OCI-LY1 (cell line): ENCODE data around the gene SPATA12.

Experiments
- H2AFZ ChIP-seq: fragments of 200-600 bp; sonication (generic), shearing (Covaris generic); 2 replicates; pipeline ENCODE4 v1.6.0; 2014; ENCODE audit warnings: antibody characterized with exemption, mild to moderate bottlenecking, low read length
- H3F3A ChIP-seq: fragments of 200-600 bp; sonication (generic), shearing (Covaris generic); 2 replicates; pipeline ENCODE4 v1.6.0; 2014; ENCODE audit warnings: mild to moderate bottlenecking, antibody characterized with exemption, low read length, moderate library complexity; ENCODE audit not compliant: insufficient read depth
- H3K27ac ChIP-seq: fragments of 200-600 bp; sonication (generic); 2 replicates; pipeline ENCODE4 v1.5.1; 2014; ENCODE audit warnings: low read length, mixed run types, mild to moderate bottlenecking, low read depth; ENCODE audit not compliant: poor library complexity, severe bottlenecking
- H3K27me3 ChIP-seq: fragments of 200-600 bp; sonication (generic); 2 replicates; pipeline ENCODE4 v1.6.0; 2014; ENCODE audit warnings: antibody characterized with exemption, mild to moderate bottlenecking, low read length, moderate library complexity; ENCODE audit not compliant: insufficient read depth
- H3K36me3 ChIP-seq: fragments of 200-600 bp; sonication (generic); 2 replicates; pipeline ENCODE4 v1.6.1; 2014; ENCODE audit warnings: mild to moderate bottlenecking, antibody characterized with exemption, low read length, moderate library complexity, mixed read lengths; ENCODE audit not compliant: insufficient read depth
- H3K4me1 ChIP-seq: fragments of 200-600 bp; sonication (generic); 2 replicates; pipeline ENCODE4 v1.5.1; 2014; ENCODE audit warnings: mild to moderate bottlenecking, low read length, moderate library complexity; ENCODE audit not compliant: insufficient read depth, severe bottlenecking
- H3K4me2 ChIP-seq: fragments of 200-600 bp; sonication (generic), shearing (Covaris generic); 2 replicates; pipeline ENCODE4 v1.6.1; 2014; ENCODE audit warnings: low read length
- H3K4me3 ChIP-seq: fragments of 200-600 bp; sonication (generic); 2 replicates; pipeline ENCODE4 v1.5.1; 2014; ENCODE audit warnings: low read length, low read depth, mild to moderate bottlenecking, mixed read lengths; ENCODE audit not compliant: poor library complexity, severe bottlenecking
- H3K79me2 ChIP-seq: fragments of 200-600 bp; shearing (Covaris generic); 2 replicates; pipeline ENCODE4 v1.6.1; 2016; ENCODE audit warnings: mixed run types, low read length, mixed read lengths; ENCODE audit not compliant: insufficient read depth
- H3K9ac ChIP-seq: fragments of 200-600 bp; sonication (generic), shearing (Covaris generic); 2 replicates; pipeline ENCODE4 v1.6.1; 2014; ENCODE audit warnings: mild to moderate bottlenecking, low read length, mixed read lengths
- H3K9me2 ChIP-seq: fragments of 200-600 bp; sonication (generic), shearing (Covaris generic); 2 replicates; pipeline ENCODE4 v1.6.1; 2014; ENCODE audit warnings: low read depth, mild to moderate bottlenecking, low read length, mixed read lengths
- H3K9me3 ChIP-seq: fragments of 200-600 bp; shearing (Covaris generic); 2 replicates; pipeline ENCODE4 v1.6.1; 2014; ENCODE audit warnings: low read length, mixed read lengths
- H4K20me1 ChIP-seq: fragments of 200-600 bp; sonication (generic), shearing (Covaris generic); 2 replicates; pipeline ENCODE4 v1.6.0; 2016; ENCODE audit warnings: mild to moderate bottlenecking, low read length; ENCODE audit not compliant: insufficient read depth
- EZH2 ChIP-seq: fragments of 200-600 bp; sonication (generic), shearing (Covaris generic); IDR thresholded peaks from 2 replicates; pipeline ENCODE4 v1.8.0; 2017; ENCODE audit warnings: borderline replicate concordance, mixed run types, mild to moderate bottlenecking, antibody characterized with exemption, low read length, moderate library complexity, mixed read lengths
- TF ChIP-seq, protein P1 (sequence below): fragments of 200-600 bp; sonication (generic), shearing (Covaris generic); IDR thresholded peaks from 2 replicates; pipeline ENCODE4 v1.5.1; 2017; ENCODE audit warnings: mild to moderate bottlenecking, antibody characterized with exemption, low read length, moderate library complexity, mixed read lengths

SPATA12 gene

DNA sequence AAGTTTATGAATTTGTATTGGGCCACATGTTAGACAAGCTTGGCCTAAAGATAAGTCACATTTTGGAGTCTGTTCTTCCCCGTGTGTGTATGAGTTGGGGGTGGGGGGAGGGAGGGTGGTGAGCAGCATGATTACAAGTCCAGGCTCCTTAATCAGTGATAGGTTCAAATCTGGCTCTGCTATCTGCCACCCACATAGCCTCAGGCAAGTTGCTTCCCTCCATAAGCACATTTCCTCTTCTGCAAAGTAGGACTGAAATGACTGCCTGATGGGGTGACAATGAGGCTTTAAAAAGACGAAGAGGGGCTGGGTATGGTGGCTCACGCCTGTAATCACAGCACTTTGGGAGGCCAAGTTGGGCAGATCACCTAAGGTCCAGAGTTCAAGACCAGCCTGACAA lies 1.1 kb upstream of the SPATA12 start:
- TF ChIP-seq, protein P1, sequence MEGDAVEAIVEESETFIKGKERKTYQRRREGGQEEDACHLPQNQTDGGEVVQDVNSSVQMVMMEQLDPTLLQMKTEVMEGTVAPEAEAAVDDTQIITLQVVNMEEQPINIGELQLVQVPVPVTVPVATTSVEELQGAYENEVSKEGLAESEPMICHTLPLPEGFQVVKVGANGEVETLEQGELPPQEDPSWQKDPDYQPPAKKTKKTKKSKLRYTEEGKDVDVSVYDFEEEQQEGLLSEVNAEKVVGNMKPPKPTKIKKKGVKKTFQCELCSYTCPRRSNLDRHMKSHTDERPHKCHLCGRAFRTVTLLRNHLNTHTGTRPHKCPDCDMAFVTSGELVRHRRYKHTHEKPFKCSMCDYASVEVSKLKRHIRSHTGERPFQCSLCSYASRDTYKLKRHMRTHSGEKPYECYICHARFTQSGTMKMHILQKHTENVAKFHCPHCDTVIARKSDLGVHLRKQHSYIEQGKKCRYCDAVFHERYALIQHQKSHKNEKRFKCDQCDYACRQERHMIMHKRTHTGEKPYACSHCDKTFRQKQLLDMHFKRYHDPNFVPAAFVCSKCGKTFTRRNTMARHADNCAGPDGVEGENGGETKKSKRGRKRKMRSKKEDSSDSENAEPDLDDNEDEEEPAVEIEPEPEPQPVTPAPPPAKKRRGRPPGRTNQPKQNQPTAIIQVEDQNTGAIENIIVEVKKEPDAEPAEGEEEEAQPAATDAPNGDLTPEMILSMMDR = no peak
- TF ChIP-seq EZH2 = no peak
- H3K36me3 ChIP-seq = no peaks in the 10 kb centered on the region
- H3K27ac ChIP-seq = no peak overlapping the region
- H3K27me3 ChIP-seq = no peaks in the 10 kb centered on the region
- no peak overlapping the region for H3K4me3 ChIP-seq
- H3K79me2 ChIP-seq = no peaks in the 10 kb centered on the region
- no peaks in the 10 kb centered on the region for H3K9me2 ChIP-seq
- no peaks in the 10 kb centered on the region for H4K20me1 ChIP-seq
- peaks cover 48% of the 10 kb centered on the region for H3K4me1 ChIP-seq
- H3K4me2 ChIP-seq = no peak overlapping the region
- H3K9me3 ChIP-seq = no peaks in the 10 kb centered on the region
- no peak overlapping the region for H3K9ac ChIP-seq
- H3F3A ChIP-seq = no peaks in the 10 kb centered on the region
- H2AFZ ChIP-seq = no peak overlapping the region

GRCh38 chr3:57061556-57061955 lies 1.1 kb downstream of the SPATA12 start:
- Histone ChIP-seq H3K9me3 (no peaks in the 10 kb centered on the region), H3K9ac (no peak overlapping the region), H3K79me2 (no peaks in the 10 kb centered on the region), H3K36me3 (no peaks in the 10 kb centered on the region), H3K27me3 (no peaks in the 10 kb centered on the region), H3K4me2 (no peak overlapping the region), H3K4me3 (no peak overlapping the region), H3K4me1 (peaks cover 58% of the 10 kb centered on the region), H2AFZ (no peak overlapping the region), H3F3A (no peaks in the 10 kb centered on the region), H4K20me1 (no peaks in the 10 kb centered on the region), H3K9me2 (no peaks in the 10 kb centered on the region), H3K27ac (peak overlapping the region; percentile 68)
- no peak for TF ChIP-seq EZH2
- TF ChIP-seq, protein P1 = no peak

DNA sequence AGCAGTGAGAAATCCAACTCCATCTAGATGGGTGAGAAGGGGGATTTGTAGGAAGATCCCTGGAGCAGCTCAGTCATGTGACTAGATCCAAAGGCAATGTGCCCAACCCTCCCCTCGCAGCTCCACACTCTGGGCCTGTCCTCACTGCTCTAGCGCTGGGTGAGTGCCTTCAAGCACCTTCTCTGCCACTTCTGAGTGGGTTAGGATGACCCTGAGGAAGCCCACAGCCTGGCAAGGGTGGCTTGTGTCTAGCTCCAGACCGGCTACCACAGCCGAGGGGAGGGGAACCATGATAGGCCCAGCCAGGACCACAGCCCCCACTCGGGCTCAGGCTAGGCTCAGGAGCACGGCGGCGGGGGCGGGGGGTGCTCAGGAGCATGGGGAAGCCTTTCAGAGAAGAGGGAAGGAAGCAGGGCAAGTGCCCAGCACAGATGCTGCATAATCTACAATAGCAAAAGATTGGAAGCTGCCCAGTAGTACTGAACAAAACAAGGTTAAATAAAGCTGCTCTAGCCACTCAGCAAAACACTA lies 1.7 kb downstream of the SPATA12 start:
- peak overlapping the region; percentile 68 for H3K27ac ChIP-seq
- no peaks in the 10 kb centered on the region for H3K27me3 ChIP-seq
- no peaks in the 10 kb centered on the region for H3K9me2 ChIP-seq
- no peaks in the 10 kb centered on the region for H3K36me3 ChIP-seq
- H3K4me3 ChIP-seq = no peak overlapping the region
- peaks cover 58% of the 10 kb centered on the region for H3K4me1 ChIP-seq
- H4K20me1 ChIP-seq = no peaks in the 10 kb centered on the region
- H3F3A ChIP-seq = no peaks in the 10 kb centered on the region
- H3K9me3 ChIP-seq = no peaks in the 10 kb centered on the region
- H3K4me2 ChIP-seq = no peak overlapping the region
- no peak overlapping the region for H2AFZ ChIP-seq
- TF ChIP-seq, protein P1 = no peak
- no peak for TF ChIP-seq EZH2
- H3K9ac ChIP-seq = no peak overlapping the region
- no peaks in the 10 kb centered on the region for H3K79me2 ChIP-seq
